ENCODE data around the gene SIK2. TPM values are rescaled to one million over a fixed set of nuclear protein-coding genes. Genes with fewer than 3 reads are reported as not detected.

Gene SIK2
- total and polyA plus RNA-seq, 9 of the 15 experiments (the other 6 are each of a cell fraction or from before 2014, with no cell fraction given), result 0.74 to 11.6 (median 3.8) TPM

DNA sequence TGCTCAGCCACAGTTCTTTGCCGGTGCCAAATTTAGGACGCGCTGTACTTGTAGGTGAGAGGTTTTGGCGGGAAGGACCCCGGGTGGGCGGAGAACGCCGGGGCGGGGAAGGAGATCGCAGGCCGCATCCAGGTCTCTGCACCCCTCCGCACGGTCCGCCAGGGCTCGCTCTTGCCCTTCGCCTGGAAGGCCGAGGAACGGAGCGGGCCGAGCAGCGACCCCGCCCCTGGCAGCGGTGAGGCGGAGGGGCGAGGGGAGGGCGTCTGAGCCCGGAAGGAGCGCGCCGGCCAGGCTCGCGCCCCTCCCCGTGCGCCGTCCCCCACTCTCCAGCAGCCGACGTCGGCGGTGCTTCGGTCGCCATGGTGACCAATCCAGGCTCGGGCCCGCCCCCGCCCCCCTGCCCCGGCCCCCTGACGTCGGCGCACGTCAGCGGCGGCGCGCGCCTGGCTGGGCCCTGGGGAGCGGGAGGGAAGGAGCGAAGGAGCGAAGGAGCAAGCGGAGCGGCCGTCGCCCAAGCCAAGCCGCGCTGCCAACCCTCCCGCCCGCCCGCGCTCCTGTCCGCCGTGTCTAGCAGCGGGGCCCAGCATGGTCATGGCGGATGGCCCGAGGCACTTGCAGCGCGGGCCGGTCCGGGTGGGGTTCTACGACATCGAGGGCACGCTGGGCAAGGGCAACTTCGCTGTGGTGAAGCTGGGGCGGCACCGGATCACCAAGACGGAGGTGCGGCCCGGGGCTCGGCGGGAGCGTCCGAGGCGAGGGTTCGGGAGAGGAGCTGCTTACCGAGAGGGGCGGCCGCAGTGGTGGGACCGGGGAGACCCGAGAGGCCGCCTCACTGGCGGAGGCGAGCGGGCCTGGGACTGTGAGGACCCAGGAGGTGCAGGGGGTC is at the start of gene SIK2 (continued):
- TF ChIP-seq NR4A1 (CRISPR knock-in tag; IDR thresholded peaks at IDR 0.05), result no peak
- no peak for TF ChIP-seq NR4A1 (tag; IDR thresholded peaks at IDR 0.05)
- no peak for TF ChIP-seq TFAM (CRISPR knock-in tag; conservative IDR thresholded peaks at IDR 0.05)
- TF ChIP-seq HDAC6 (IDR thresholded peaks at IDR 0.05; ENCODE audit: low read depth, low read length), result no peak
- TF ChIP-seq GABPA (tag; conservative IDR thresholded peaks at IDR 0.05; ENCODE audit: low read depth), result peak; percentile 71
- no peak for TF ChIP-seq CBFA2T2 (conservative IDR thresholded peaks at IDR 0.05)
- TF ChIP-seq, protein P1, sequence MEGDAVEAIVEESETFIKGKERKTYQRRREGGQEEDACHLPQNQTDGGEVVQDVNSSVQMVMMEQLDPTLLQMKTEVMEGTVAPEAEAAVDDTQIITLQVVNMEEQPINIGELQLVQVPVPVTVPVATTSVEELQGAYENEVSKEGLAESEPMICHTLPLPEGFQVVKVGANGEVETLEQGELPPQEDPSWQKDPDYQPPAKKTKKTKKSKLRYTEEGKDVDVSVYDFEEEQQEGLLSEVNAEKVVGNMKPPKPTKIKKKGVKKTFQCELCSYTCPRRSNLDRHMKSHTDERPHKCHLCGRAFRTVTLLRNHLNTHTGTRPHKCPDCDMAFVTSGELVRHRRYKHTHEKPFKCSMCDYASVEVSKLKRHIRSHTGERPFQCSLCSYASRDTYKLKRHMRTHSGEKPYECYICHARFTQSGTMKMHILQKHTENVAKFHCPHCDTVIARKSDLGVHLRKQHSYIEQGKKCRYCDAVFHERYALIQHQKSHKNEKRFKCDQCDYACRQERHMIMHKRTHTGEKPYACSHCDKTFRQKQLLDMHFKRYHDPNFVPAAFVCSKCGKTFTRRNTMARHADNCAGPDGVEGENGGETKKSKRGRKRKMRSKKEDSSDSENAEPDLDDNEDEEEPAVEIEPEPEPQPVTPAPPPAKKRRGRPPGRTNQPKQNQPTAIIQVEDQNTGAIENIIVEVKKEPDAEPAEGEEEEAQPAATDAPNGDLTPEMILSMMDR (IDR thresholded peaks at IDR 0.05 in 2 of 3, conservative IDR thresholded peaks at IDR 0.05 in 1 of 3; ENCODE audit: insufficient read depth in 2 of 3, low read depth in 1 of 3, low read length in 3 of 3), result peak; percentile 90 to 97 (median 96)
- TF ChIP-seq HNRNPL (IDR thresholded peaks at IDR 0.05; ENCODE audit: low read depth, low read length), result peak; percentile 65
- TF ChIP-seq ESRRA (IDR thresholded peaks at IDR 0.05; ENCODE audit: borderline replicate concordance, low read depth), result peak; percentile 50; the same call in 1 of the 2 replicates
- TF ChIP-seq, protein P2, sequence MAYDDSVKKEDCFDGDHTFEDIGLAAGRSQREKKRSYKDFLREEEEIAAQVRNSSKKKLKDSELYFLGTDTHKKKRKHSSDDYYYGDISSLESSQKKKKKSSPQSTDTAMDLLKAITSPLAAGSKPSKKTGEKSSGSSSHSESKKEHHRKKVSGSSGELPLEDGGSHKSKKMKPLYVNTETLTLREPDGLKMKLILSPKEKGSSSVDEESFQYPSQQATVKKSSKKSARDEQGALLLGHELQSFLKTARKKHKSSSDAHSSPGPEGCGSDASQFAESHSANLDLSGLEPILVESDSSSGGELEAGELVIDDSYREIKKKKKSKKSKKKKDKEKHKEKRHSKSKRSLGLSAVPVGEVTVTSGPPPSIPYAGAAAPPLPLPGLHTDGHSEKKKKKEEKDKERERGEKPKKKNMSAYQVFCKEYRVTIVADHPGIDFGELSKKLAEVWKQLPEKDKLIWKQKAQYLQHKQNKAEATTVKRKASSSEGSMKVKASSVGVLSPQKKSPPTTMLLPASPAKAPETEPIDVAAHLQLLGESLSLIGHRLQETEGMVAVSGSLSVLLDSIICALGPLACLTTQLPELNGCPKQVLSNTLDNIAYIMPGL (CRISPR knock-in tag; IDR thresholded peaks at IDR 0.05), result peak; percentile 30; the same call in 1 of the 2 replicates
- TF ChIP-seq RBBP5 (IDR thresholded peaks at IDR 0.05; ENCODE audit: borderline replicate concordance, insufficient read depth, low read length, poor library complexity, severe bottlenecking), result peak; percentile 73
- TF ChIP-seq, protein P3, sequence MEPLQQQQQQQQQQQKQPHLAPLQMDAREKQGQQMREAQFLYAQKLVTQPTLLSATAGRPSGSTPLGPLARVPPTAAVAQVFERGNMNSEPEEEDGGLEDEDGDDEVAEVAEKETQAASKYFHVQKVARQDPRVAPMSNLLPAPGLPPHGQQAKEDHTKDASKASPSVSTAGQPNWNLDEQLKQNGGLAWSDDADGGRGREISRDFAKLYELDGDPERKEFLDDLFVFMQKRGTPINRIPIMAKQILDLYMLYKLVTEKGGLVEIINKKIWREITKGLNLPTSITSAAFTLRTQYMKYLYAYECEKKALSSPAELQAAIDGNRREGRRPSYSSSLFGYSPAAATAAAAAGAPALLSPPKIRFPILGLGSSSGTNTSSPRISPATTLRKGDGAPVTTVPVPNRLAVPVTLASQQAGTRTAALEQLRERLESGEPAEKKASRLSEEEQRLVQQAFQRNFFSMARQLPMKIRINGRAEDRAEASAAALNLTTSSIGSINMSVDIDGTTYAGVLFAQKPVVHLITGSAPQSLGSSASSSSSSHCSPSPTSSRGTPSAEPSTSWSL (CRISPR knock-in tag; IDR thresholded peaks at IDR 0.05; ENCODE audit: borderline replicate concordance), result no peak
- no peak for TF ChIP-seq XRCC4 (IDR thresholded peaks at IDR 0.05; ENCODE audit: extremely low read depth, insufficient read depth, insufficient read length)
- peak; percentile 38; the same call in 1 of the 2 replicates for TF ChIP-seq JUND (IDR thresholded peaks at IDR 0.05; ENCODE audit: borderline replicate concordance, low read depth, low read length)
- TF ChIP-seq JUND (tag; IDR thresholded peaks at IDR 0.05; ENCODE audit: borderline replicate concordance, low read depth, low read length), result peak; percentile 45; the same call in 1 of the 3 replicates
- 0 out of 2 replicates have a peak, but pooled peaks have one; percentile 15 for TF ChIP-seq RUNX1 (IDR thresholded peaks at IDR 0.05; ENCODE audit: low read depth)
- TF ChIP-seq NEUROD1 (IDR thresholded peaks at IDR 0.05; ENCODE audit: borderline replicate concordance, low read depth, low read length, partially characterized antibody), result peak; percentile 67
- TF ChIP-seq SAP30 (IDR thresholded peaks at IDR 0.05; ENCODE audit: borderline replicate concordance, insufficient read depth, low read depth, low read length, poor library complexity, severe bottlenecking), result no peak
- TF ChIP-seq EGR1 (conservative IDR thresholded peaks at IDR 0.05), result peak; percentile 83
- TF ChIP-seq FIP1L1 (IDR thresholded peaks at IDR 0.05; ENCODE audit: low read depth, low read length, poor library complexity, severe bottlenecking), result peak; percentile 23
- TF ChIP-seq ZNF324 (CRISPR knock-in tag; IDR thresholded peaks at IDR 0.05), result no peak
- TF ChIP-seq PHTF2 (CRISPR knock-in tag; IDR thresholded peaks at IDR 0.05), result no peak
